ENCODE data around the gene ABCA3.

ABCA3 gene

GRCh38 chr16:2231016-2231931 lies 109.3 kb downstream of the ABCA3 start:
- no peak for FAIRE-seq
- DNase-seq (ENCODE audit: insufficient read length, low spot score): no peak
- no peak for TF ChIP-seq POLR2A (IDR thresholded peaks at IDR 0.05; ENCODE audit: low read depth, low read length)

- TF ChIP-seq POLR2A (IDR thresholded peaks at IDR 0.05; ENCODE audit: low read depth, low read length): no peak
- FAIRE-seq (no peak), DNase-seq (ENCODE audit: insufficient read length, low spot score) (no peak)
These were observed 110.2 kb downstream of the ABCA3 start for GRCh38 chr16:2230376-2230775.

GRCh38 chr16:2229632-2230250 lies 110.8 kb downstream of the ABCA3 start:
- no peak for DNase-seq (ENCODE audit: insufficient read length, low spot score)
- FAIRE-seq: no peak
- TF ChIP-seq POLR2A (IDR thresholded peaks at IDR 0.05; ENCODE audit: low read depth, low read length): no peak

GRCh38 chr16:2229091-2229490 lies 111.4 kb downstream of the ABCA3 start:
- no peak for FAIRE-seq

GRCh38 chr16:2228161-2228824 lies 112.2 kb downstream of the ABCA3 start:
- TF ChIP-seq POLR2A (IDR thresholded peaks at IDR 0.05; ENCODE audit: low read depth, low read length): no peak
- no peak for DNase-seq (ENCODE audit: insufficient read length, low spot score)
- FAIRE-seq: no peak

More at GRCh38 chr16:2229091-2229490, 111.4 kb downstream of the ABCA3 start:
- no peak for DNase-seq (ENCODE audit: insufficient read length, low spot score)
- TF ChIP-seq POLR2A (IDR thresholded peaks at IDR 0.05; ENCODE audit: low read depth, low read length): no peak

- FAIRE-seq (no peak), DNase-seq (ENCODE audit: insufficient read length, low spot score) (no peak)
- TF ChIP-seq POLR2A (IDR thresholded peaks at IDR 0.05; ENCODE audit: low read depth, low read length): no peak
These were observed 113.6 kb downstream of the ABCA3 start for GRCh38 chr16:2226918-2227317.

GRCh38 chr16:2226245-2226793 lies 114.2 kb downstream of the ABCA3 start:
- DNase-seq (ENCODE audit: insufficient read length, low spot score) (peak; percentile 86), FAIRE-seq (no peak)
- TF ChIP-seq POLR2A (IDR thresholded peaks at IDR 0.05; ENCODE audit: low read depth, low read length): no peak
